GM18868 (cell line): ENCODE data around the gene ATOX1.
A peak's percentile ranks its signal among the peaks of the same experiment; 100 is the strongest.

Experiments used
- ATAC-seq: cut with Tn5 transposase; IDR thresholded peaks from one replicate; pipeline ENCODE4 v1.9.1; 2021; ENCODE audit warnings: mild to moderate bottlenecking, moderate library complexity; ENCODE audit not compliant: unreplicated experiment

The ATOX1 gene

DNA sequence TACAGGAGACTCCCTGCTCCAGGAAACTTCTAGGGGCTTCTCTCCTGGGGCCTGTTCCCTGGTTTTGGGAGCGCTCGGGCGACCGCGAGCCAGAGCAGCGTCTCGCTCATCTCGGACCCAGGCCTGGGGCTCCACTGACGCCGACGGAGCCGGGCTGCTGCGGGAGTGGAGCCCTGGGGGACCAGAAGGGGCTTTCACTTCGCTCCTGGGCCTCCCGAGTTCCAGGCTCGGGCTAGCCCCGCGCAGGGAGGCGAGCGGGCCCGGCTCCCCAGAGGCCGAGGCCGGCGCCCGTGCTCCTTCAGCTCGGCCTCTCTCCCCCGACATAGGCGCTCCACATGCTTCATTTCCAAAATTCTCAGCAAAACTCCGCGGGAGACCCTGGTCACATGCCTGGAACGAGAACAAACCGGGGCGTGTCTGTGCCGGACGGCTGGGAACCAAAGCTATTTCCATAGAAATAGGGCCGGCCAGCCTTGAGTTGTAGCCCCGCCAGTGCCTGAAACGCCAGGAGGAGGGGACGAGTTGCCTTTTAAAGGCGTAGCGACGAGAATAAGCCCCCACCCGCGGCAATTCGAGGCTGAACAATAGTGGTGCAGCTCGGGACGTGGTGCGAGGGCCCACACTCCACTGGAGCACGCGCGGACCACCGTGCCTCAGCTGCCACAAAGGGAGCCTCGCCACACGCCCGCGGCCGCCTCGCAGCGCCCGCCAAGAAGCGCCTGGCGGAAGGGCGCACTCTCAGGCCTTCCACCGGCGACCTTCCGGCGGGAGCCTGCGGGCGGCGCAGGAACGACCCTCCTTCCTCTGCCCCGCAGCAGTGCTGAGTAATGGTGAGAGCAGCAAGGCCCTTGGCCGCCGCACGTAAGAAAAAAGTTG lies 12.2 kb upstream of the ATOX1 start:
- ATAC-seq = peak; percentile 16

DNA sequence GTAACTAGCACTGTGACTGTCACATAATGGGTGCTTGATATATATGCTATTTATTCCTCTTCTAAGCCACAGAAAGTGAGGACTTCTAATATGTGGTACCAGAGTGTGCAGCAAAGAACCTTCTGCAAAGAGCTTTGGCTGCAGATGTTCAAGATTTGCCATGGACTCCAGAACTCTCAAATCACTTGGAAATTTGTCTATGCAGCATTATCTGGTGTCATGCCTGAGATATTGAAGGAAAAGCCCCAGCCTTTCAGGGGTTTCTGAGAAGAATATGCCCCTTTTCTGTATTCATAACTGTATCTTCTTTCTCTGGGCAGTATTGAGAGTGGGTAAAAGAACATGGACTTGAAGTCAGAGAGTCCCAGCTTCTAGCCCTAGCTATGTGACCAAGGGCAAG lies 8.5 kb upstream of the ATOX1 start:
- ATAC-seq = no peak

DNA sequence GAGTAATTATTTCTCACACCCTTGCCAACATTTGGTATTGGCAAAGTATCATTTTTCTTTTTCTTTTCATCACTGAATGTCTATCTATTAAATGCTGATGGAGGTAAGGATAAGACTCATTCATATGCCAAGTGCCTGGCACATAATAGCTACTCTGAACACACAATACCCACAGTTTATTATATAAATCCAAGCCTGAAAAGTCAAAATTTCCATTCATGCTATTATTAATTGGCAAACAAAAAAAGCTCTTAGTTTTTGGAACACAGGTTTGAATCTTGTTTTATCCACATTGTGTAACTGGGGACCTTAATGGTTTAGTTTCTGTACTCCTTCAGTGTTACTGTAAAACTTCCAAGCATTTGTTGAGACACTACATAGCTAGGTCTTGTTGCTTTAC lies 6.4 kb upstream of the ATOX1 start:
- ATAC-seq = no peak

DNA sequence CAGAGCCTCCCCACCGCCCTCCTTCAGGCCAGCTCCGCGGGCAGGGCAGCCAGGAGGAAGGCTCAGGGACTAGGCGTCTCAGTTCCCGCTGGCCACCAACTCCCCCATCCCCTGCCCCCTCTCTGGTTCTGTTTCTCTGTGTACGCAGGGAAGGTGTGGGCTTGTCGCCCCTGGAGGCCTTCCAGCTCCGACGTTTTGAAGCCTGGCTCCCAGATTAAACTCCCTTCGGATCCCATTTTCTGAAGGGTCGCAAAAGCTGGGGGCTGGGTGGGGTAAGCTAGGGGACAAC lies 346 bp downstream of the ATOX1 start:
- ATAC-seq = no peak

DNA sequence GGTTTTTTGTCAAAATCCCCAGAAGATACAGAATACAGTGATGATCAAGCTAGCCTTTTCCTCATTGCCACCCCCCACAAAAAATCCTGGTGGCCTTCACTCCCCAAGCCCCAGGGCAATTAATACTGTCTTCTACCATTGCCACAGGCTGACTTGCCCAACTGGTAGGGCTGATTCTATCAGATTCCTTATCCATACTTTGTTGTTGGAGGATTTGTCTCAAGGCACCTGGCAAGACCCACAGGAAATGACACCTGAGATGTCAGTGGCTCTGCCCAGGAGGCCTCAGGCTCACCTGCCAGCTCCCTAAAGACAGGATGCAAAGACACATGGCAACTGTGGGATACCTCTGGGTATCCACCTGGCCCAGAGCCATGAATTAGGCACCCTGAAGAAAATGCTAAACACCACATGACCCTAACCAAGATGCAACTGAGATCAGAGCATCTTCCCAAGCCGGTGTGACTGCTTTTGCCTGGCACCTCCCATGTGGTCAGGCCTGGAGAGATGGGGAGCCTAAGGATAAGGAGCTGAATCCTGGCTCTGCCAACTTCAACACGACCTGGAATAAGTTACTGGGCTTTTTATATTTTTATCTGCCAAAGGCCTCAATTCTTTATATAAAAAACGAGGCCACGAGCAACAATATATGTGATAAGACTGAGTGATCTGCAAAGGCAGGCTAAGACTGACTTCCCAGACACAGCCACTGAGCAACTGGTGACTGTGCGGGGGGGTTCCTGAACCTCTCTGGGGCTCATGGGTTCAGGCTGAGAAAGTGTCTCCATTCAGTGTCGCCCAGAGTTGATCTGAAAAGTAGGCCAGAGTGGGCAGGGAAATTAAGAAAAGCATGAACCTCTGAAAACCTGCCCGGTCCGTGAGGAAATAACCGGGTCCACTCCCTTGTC lies 944 bp downstream of the ATOX1 start:
- peak; percentile 25 for ATAC-seq

DNA sequence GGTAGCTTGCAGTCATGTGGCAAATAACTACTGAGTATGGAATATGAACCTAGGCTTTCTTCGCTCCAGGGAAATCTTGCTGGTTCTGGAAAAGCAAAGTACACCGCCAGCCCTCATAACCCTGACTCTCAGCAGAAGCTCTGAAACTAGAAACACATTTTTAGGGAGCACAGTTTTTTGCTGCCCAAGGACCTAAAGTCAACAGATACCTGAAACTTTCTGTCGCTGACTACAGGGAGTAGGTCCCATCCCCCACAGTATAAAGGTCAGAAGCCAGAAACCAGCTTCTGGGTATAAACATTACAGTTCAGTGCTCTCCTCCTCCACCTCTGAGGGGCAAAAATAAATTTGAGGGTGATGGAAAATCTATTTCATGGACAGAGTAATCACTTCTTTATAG lies 3.0 kb downstream of the ATOX1 start:
- ATAC-seq = no peak

DNA sequence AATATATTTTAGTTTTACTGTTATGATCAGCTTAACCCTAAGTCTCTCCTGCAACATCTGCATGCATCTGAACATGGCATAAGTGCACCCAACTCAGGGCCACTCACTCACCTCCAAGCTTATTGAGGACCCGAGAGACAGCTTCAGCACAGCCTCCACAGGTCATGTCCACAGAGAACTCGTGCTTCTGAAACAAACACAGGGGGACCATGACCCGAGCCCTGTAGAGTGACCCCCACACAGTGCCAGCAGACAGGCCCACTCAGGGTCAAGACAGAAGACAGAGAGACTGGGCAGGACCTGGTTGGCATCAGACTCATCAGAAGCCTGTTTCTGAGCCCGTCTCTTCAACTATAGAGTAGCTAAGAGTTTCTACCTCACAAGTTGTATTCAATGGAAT lies 6.8 kb downstream of the ATOX1 start:
- no peak for ATAC-seq

DNA sequence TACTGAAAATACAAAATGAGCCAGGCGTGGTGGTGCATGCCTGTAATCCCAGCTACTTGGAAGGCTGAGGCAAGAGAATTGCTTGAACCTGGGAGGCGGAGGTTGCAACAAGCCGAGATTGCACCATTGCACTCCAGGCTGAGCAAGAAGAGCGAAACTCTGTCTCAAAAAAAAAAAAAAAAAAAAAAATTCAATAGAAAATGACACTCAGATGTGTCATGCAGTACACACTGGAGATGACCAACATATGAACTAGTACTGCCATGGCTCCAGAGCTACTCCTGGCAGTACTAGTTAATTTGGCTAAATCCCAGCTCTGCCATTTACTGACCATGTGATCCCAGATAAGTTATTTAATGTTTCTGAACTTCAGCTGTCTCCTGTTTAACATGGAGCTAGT lies 7.3 kb downstream of the ATOX1 start:
- ATAC-seq = no peak

DNA sequence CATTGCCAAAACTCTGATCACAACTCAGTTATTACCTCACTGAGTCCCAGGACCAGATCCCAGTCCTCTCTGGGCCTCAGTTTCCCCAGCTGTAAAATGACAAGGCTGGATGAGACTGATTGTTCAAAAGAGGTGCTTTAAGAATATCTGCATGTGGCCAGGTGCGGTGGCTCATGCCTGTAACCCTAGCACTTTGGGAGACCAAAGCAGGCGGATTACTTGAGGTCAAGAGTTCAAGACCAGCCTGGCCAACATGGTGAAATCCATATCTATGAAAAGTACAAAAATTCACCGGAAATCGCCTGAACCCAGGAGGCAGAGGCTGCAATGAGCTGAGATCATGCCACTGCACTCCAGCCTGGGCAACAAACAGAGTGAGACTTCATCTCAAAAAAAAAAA lies 8.3 kb downstream of the ATOX1 start:
- no peak for ATAC-seq

DNA sequence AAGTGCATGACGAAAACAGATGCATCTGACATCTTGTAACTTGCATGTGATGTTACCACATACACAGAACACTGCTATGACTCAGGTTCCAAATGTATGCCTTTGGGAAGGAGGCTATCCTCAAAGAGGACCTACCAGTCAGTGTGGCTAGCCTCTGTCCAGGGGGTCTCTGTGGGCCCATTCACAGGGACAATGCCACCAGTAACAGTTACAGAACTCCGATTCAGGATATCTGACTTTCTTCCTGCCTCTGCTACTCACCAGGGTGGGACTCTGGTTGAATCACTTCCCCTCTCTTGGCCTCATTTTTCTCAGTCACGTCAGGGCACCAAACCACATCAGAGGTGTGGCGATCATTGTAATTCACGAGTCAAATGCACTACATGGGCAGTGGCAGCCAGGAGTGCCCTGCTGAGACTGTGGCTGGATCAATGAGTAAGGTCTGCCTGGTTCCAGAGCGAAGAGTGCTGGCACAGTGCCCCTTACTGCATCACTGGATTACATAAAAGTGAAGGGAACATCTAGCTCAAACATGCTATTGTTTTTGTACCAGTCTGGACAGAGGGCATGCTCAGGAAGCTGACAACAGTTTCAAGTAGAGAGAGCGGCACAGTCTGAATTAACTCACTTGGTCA lies 13.2 kb downstream of the ATOX1 start:
- peak; percentile 65 for ATAC-seq

DNA sequence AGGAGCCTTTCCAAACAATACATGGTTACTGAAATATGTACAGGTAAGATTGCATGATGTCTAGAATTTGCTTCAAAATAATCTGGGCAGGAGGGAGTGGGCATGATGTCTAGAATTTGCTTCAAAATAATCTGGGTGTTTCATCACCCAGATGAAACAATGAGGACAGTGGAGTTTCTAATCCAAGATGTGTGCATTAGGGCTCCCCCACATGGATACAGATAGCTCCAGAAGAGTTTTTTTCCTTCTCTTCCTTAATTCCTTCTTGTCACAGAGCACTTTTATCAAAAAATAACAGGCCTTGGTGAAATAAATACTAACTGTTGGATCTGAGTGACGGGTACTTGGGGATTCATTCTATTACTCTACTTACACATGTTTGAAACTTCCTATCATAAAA lies 14.9 kb downstream of the ATOX1 start:
- ATAC-seq = no peak

DNA sequence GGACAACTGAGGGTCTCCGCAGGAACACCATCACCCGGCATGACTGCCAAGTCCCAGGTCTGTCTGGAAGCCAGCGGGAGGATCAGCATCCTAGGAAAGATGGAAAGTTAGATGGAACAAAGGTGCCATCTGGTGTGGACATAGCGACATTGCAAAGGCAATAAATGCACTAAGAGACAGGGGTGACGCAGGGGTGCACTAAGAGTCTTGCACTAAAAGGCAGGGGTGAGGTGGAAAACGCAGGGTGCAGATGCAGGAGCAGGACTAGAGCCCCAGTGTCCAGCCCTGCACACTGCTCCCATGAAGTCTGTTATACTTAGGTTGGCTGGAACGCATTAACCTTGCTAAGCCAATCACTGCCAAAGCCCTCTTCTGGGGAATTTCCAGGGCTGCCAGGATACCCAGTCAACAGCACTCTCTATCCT lies 15.5 kb downstream of the ATOX1 start:
- ATAC-seq = no peak

DNA sequence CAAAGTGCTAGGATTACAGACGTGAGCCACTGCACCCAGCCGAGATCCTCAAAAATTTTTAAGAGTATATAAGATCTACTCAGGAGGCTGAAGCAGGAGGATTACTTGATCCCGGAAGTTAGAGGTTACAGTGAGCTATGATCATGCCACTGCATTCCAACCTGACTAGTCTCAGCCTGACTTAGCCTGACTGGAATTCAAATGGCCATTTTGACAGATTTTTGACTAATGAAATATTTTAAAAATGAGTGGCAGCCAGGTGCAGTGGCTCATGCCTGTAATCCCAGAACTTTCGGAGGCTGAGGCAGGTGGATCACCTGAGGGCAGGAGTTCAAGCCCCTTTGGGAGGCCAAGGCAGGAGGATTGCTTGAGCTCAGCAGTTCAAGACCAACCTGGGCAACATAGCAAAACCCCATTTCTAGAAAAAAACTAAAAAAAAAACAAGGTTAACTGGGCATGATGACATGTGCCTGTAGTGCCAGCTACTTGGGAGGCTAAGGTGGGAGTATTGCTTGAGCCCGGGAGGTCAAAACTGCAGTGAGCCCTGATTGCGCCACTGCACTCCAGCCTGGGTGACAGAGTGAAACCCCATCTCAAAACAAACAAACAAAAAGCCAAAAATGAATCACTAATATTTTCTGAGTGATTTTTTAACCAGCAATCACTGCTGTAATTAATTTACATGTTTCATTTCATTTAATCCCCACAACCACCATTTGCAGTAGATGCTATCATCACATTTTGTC lies 16.6 kb downstream of the ATOX1 start:
- ATAC-seq = no peak

DNA sequence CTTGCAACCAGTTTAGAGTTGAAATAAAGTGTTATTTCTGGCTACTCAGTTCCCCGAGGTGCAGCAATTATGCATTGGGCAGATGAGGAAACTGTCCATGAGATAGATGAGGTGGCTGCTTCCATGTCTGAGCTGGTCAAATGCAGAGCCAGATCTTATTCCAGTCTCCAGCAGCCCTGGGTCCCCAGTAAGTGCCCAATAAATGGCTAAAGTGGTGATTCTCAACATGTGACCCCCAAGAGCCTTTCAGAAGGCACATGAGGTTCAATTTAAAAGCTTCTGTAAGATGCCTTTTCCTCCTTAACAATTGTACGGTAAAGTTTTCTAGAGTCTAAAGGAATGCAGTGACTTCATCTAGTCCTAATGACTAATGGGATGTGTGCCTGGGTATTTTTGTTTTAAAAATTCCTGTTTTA lies 17.5 kb downstream of the ATOX1 start:
- ATAC-seq = peak; percentile 8

DNA sequence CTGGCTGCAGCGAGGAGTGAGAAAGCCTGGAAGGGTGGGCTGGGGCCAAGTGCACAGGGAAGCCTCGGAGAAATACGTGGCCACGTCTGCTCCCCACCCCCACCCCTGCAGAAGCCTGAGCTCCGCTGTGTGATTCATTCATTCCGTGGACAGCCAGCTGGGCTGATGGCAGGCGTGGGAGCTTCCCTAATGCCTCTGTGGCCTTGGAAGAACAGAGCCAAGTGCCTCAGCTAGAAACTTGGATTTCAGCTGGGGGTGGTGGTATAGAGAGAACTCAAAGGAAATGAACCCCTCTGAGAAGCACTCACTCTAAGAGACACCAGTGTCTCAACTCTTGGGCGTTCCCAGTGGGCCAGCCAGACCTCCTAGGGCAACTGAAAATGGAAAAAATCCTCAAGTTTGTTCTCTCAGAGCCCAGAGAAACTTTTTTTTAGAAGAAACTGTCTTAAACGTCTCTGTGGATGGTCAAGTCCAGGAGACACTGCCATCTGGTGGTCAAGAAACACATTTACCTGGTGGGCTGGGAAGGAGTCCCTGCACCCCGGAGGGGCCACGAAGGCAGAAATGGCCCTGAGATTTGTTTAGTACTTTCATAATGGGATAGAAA lies 18.0 kb downstream of the ATOX1 start:
- ATAC-seq = peak; percentile 55

DNA sequence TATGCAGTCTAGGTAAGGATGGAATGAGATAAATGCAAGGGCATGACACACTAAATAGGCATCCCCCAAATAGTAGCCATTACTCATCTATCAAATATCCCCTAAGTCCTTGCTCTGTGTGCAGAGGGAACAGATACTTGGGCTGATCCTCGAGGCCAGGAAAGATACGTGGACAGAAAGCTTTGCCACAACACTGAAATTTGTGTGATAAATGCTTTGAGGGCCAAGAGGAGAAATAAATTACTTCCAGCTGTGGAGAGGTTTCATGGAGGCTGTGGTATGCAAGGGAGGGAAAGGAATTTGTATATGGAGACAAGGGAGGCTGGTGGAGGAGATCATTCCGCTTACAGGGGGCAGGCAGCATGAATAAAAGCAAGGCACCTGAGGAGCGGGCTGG lies 18.5 kb downstream of the ATOX1 start:
- ATAC-seq = no peak

DNA sequence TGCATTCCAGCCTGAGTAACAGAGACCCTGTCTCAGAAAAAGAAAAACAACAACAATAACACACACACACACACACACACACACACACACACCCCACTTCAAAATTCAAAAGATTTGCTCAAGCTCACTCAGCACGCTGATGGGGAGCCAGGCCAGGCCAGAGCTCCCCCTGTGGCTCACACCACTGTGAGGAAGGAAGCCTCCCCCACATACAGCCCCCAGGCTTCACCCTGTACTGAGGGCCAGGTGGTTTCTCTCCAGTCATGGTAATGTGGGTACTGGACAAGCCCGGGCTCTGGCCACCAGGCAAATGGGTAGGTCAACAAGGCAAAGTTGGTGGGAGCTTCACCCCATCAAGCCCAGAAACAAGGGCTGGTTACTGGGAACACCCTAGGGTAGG lies 19.0 kb downstream of the ATOX1 start:
- no peak for ATAC-seq

DNA sequence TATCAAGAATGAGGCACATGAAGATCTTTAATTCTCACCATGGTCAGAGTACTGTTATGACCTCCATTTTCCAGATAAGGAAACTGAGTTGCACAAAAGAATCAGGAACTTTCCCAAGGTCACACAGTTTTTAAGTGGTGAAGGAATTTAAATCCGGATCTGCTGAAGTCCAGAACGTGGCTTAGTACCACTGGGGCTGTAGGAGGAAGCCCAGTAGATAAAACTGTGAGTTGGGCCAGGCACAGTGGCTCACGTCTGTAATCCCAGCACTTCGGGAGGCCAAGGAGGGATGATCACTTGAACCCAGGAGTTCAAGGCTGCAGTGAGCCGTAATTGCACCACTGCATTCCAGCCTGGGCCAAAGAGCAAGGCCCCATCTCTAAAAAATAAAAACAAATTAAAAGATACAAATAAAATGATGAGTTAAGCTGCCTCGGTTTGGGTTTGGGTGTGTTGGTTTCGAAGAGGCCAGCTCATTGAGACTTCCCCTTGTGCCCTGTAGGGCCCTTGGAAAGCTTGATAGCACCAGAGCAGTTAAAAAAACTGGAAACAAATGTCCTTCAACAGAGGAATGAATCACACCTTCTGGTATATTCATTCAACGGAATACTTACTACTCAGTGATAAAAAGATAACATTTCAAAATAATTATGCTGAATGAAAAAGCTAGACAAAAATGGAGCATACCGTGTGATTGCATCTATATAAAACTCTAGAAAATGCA lies 20.1 kb downstream of the ATOX1 start:
- ATAC-seq = no peak

DNA sequence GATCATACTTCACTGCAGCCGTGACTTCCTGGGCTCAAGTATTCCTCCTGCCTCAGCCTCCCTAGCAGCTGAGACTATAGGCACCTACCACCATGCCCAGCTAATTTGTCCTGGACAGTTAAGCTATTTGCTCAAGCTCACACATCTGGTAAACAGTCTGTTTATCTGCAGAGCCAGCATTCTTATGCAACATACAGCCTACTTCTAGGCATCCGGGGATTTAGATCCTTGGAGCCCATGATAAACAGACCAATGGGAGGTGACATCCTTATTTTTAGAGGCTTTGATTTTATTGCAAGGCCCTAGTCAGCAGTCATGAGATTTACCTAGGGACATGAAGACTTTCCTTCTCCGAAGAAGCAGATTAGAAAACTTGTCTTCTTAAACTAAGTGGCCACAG lies 21.0 kb downstream of the ATOX1 start:
- no peak for ATAC-seq

DNA sequence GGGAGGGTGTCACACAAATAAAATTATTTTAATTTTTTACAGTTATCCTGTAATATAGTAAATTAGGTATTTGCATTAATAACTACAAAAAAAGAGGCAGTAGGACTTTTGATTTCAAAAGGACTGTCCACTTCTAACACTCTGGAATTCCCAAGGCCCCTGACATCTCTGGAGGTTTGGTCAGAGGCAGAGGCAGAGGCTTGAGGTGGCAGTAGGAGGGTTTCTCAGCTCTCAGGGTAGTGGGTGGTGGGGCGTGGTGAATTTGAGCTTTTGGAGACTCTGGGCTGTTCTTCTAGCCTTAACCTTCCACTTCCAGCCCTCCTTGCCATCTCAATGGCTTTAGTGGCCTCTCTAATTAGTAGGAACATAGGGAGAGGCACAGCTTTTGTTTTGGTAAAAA lies 22.8 kb downstream of the ATOX1 start:
- no peak for ATAC-seq
